Subcutaneous abdominal adipose tissue (tissue), 5 donors: Measurements from ENCODE around the gene AKT2.

ENCODE experiments used
- H3K27ac ChIP-seq: one replicate; pipeline ENCODE4 v1.7.0; 2013; ENCODE audit warnings: low read depth, mild to moderate bottlenecking, inconsistent platforms, low read length, moderate library complexity
- H3K27me3 ChIP-seq, 5 donors: one replicate each; pipeline ENCODE4 v1.7.0; 2013; ENCODE audit warnings: low read length in 5 of 5, inconsistent platforms in 1 of 5; ENCODE audit not compliant: control insufficient read depth in 5 of 5, insufficient read depth in 4 of 5
- H3K36me3 ChIP-seq, 5 donors: one replicate each; pipeline ENCODE4 v1.7.0; 2013; ENCODE audit warnings: low read length in 5 of 5; ENCODE audit not compliant: control insufficient read depth in 5 of 5, insufficient read depth in 5 of 5
- H3K4me1 ChIP-seq, 5 donors: one replicate each; pipeline ENCODE4 v1.7.0; 2013; ENCODE audit warnings: low read length in 5 of 5, mild to moderate bottlenecking in 3 of 5, moderate library complexity in 1 of 5; ENCODE audit not compliant: control insufficient read depth in 5 of 5, insufficient read depth in 5 of 5
- H3K4me3 ChIP-seq, 5 donors: one replicate each; pipeline ENCODE4 v1.7.0; 2013; ENCODE audit warnings: low read length in 5 of 5, low read depth in 1 of 5
- H3K9ac ChIP-seq, 5 donors: one replicate each; pipeline ENCODE4 v1.7.0; 2013; ENCODE audit warnings: low read length in 5 of 5, mild to moderate bottlenecking in 4 of 5, moderate library complexity in 3 of 5
- H3K9me3 ChIP-seq, 5 donors: one replicate each; pipeline ENCODE4 v1.7.0; 2013; ENCODE audit warnings: low read length in 5 of 5; ENCODE audit not compliant: control insufficient read depth in 5 of 5
- donor health status: healthy.
- donor health status: healthy.
- donor health status: healthy.
- donor health status: healthy.
- donor health status: healthy.

Gene AKT2

DNA sequence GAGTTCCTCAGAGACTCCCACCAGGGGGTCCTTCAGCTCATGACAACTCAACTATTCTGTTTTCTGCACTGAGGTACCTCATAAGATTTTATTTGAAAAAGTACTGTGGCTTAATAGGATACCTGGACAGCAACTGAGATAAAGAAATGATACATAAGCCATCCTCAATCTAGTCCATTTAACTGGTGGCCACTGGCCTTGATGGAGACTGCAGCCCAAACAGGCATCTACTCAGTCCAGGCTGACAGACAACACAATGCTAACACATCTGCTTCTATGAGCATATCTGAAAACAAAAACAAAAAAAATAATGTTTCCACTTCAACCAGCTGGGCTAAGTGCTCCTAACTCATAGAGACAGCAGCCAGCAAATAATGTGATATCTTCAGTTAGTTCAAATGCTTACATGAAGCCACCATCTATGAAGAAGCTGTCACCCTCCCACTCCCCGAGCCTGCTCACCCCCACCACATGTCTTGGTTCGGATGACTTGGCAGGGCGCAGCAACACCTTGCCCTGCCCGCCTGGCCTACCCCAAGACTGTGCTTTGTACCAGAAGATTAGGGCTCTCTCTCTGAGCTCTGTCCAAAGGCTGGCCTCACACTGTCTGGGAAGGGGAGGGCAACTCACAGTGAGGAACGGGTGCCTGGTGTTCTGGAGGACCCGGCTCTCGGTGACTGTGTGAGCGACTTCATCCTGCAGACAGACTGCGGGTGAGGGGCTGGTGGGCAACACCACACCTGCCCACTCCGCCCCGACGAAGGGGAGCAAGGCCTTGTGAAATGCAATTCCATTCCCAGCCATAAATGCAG, 45.5 kb downstream of the AKT2 start:
- peaks cover 0 to 78% (median 65%) of the 10 kb centered on the region in 5 donors for H3K36me3 ChIP-seq
- no peak overlapping the region for H3K4me3 ChIP-seq

DNA sequence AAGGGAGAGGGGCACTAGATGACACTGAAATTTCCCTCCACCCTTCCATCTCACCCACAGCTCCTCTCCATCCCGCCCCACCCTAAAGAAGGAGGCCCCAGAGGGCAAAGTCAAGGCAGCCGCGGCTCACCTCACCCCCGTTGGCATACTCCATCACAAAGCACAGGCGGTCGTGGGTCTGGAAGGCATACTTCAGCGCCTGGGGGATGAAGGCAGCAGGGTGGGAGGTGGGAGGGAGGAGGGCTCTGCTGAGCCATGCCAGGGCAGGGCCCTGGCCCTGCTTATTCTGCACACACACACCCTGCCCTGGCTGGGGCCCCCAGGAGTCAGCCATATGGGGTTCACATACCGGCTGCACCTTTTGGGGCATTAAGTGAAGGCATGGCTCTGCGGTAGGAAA, 46.4 kb downstream of the AKT2 start:
- Histone ChIP-seq H3K9me3 (no peaks in the 10 kb centered on the region), H3K27me3 (no peaks in the 10 kb centered on the region), H3K36me3 (peaks cover 0 to 87% (median 72%) of the 10 kb centered on the region in 5 donors), H3K9ac (no peak overlapping the region), H3K27ac (no peak overlapping the region), H3K4me3 (no peak overlapping the region), H3K4me1 (peaks cover 4 to 28% (median 25%) of the 10 kb centered on the region in 5 donors)

More for the DNA sequence above, 45.5 kb downstream of the AKT2 start:
- no peak overlapping the region for H3K9ac ChIP-seq
- H3K27me3 ChIP-seq = no peaks in the 10 kb centered on the region
- peaks cover 4 to 35% (median 28%) of the 10 kb centered on the region in 5 donors for H3K4me1 ChIP-seq
- H3K9me3 ChIP-seq = no peaks in the 10 kb centered on the region
- no peak overlapping the region for H3K27ac ChIP-seq

DNA sequence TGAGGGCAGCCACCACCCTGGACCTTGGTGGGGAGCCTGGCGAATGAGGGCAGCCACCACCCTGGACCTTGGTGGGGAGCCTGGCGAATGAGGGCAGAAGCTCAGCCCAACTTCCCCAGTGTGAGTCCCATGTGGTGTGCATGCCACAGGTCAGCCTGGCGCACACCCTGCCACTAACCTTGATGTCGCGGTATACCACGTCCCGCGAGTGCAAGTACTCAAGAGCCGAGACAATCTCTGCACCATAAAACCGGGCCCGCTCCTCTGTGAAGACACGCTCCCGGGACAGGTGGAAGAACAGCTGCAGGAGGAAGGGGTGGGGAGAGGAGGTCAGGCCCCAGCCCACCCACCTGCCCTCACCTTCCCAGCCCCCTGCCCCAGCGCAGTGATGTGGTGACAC, 47.4 kb downstream of the AKT2 start:
- Histone ChIP-seq H3K4me3 (no peak overlapping the region), H3K9me3 (no peaks in the 10 kb centered on the region), H3K27me3 (no peaks in the 10 kb centered on the region), H3K27ac (no peak overlapping the region), H3K9ac (no peak overlapping the region), H3K4me1 (peaks cover 4 to 25% (median 18%) of the 10 kb centered on the region in 5 donors), H3K36me3 (peaks cover 0 to 96% (median 82%) of the 10 kb centered on the region in 5 donors)

DNA sequence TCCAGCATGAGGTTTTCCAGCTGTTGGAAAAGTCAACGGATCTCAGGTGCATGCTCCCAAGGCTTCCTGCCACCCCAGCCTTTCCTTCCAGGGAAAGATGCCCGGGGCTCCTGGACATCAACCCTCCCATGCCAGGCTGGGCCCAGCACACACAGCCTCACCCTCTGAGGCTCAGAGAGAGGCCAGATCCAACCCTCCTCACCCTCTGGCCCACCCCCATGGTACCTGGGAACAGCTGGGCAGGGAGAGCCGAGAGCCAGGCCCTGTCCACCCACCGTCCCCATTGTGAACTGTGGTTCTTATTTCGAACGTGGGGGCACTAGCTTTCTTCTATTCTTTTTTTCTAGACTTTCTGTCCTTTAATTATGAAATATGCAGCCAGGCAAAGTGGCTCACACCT, 48.8 kb downstream of the AKT2 start:
- H3K36me3 ChIP-seq = peaks cover 0 to 85% (median 82%) of the 10 kb centered on the region in 5 donors
- H3K9me3 ChIP-seq = no peaks in the 10 kb centered on the region
- H3K27me3 ChIP-seq = no peaks in the 10 kb centered on the region
- no peak overlapping the region for H3K9ac ChIP-seq
- H3K27ac ChIP-seq = no peak overlapping the region
- no peak overlapping the region for H3K4me3 ChIP-seq
- H3K4me1 ChIP-seq = peaks cover 3 to 24% (median 16%) of the 10 kb centered on the region in 5 donors

DNA sequence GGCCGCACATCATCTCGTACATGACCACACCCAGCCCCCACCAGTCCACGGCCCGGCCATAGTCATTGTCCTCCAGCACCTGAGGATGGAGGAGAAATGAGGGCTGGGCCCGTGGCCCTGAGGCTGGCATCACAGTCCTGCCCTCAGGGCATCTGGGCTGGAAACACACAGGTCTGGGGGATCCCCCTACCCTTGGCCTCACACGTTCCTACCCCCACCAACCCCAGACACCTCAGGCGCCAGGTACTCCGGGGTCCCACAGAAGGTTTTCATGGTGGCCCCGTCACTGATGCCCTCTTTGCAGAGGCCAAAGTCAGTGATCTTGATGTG, 49.2 kb downstream of the AKT2 start:
- Histone ChIP-seq H3K4me3 (no peak overlapping the region), H3K27me3 (no peaks in the 10 kb centered on the region), H3K4me1 (peaks cover 3 to 24% (median 16%) of the 10 kb centered on the region in 5 donors), H3K9ac (no peak overlapping the region), H3K36me3 (peaks cover 0 to 81% (median 79%) of the 10 kb centered on the region in 5 donors), H3K9me3 (no peaks in the 10 kb centered on the region), H3K27ac (no peak overlapping the region)

DNA sequence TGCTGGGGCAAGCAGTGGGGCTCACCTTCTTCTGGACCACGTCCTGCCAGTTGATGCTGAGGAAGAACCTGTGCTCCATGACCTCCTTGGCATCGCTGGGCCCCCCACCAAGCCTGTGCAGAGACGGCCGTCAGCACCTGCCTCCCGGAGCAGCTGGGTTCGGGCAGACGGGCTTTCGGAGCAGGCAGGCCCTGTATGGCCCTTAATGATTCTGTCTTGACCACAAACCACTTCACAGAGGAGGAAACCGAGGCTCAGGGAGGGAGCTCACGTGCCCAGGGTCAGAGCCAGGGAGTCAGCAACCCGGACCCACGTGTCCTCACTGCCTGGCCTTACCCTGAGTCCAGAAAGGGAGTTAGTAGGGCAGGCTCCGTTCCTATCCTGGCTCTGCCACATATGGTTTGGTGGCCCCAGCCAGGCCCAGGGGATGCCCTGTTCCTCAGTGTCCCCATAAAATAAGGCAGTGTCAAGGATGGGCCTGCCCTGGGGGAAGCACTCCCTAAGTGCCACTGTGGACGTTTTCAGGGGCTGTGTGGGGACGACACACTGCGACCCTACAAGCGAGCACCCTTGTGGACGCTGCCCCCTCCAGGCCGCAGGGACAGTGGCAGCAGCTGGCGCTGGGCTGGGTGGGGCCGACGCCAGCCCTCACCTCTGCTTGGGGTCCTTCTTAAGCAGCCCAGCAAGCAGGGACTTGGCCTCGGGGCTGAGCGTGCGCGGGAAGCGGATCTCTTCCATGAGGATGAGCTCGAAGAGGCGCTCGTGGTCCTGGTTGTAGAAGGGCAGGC, 49.7 kb downstream of the AKT2 start:
- Histone ChIP-seq H3K4me1 (peaks cover 3 to 28% (median 21%) of the 10 kb centered on the region in 5 donors), H3K27ac (no peak overlapping the region), H3K9me3 (no peaks in the 10 kb centered on the region), H3K4me3 (no peak overlapping the region), H3K27me3 (no peaks in the 10 kb centered on the region), H3K36me3 (peaks cover 0 to 76% (median 74%) of the 10 kb centered on the region in 5 donors), H3K9ac (no peak overlapping the region)

DNA sequence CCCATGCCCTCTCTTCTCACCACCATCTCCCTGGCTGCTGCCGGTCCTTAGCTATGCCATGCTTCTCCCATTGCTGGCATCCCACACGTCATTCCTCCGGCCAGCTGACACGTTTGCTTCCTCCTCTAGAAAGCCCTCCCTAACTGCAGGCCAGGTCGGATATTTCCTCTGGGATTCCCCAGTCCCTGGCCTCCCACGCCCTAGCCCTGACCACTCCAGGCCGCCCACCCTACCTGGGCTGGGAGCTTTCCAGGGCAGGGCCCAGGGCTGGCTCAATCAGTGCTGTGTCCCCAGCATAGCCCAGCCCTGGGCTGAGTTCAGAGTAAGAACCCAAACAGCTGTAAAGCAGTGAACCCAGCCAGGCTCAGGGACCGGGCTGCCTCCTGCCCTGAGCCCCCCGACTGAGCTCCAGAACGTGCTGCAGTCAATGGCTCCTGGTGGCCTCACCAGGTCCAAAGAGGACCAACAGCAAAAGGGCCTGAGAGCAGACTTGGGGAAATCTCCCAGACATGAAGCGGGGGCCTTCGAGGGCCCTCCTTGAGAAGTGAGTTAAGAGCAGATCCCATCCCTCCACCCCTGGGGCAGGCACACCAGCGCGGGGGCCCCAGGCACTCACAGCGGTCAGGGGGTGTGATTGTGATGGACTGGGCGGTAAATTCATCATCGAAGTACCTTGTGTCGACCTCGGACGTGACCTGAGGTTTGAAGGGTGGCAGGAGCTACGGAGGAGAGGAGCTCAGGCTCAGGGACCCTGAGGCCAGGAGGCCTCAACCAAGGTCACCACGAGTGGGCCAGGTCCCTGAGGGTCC, 50.5 kb downstream of the AKT2 start:
- Histone ChIP-seq H3K4me3 (no peak overlapping the region), H3K27ac (no peak overlapping the region), H3K36me3 (peaks cover 0 to 68% (median 66%) of the 10 kb centered on the region in 5 donors), H3K27me3 (no peaks in the 10 kb centered on the region), H3K9ac (no peak overlapping the region), H3K4me1 (peaks cover 3 to 35% (median 29%) of the 10 kb centered on the region in 5 donors), H3K9me3 (no peaks in the 10 kb centered on the region)

DNA sequence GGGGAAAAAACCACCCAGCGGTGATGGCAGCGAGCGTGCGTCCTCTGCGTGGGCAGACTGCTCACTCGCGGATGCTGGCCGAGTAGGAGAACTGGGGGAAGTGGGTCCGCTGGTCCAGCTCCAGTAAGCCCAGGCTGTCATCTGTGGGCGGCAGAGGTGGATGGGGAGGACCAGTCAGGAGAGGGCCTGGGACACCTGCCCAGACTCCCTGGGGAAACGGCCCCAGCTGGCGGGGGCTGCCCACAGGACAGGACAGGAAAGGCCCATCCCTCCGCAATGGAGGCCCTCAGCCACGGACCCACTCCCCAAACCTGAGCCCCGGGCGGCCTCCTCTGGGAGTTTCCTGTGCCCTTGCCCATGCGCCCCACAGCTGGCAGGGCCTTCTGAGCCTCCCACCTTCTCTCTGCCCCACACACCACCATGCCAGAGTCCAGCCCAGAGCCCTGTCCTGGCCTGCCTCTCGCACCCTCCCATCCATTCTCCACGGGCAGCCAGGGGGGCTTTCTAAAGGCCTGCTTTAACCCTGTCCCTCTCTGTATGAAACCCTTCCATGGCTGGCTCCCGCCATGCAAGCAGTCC, 51.2 kb downstream of the AKT2 start:
- Histone ChIP-seq H3K9me3 (no peaks in the 10 kb centered on the region), H3K4me1 (peaks cover 3 to 35% (median 29%) of the 10 kb centered on the region in 5 donors), H3K9ac (peak overlapping the region in 1 of 5 donors; percentile 3), H3K27me3 (no peaks in the 10 kb centered on the region), H3K4me3 (no peak overlapping the region), H3K36me3 (peaks cover 0 to 61% (median 59%) of the 10 kb centered on the region in 5 donors), H3K27ac (no peak overlapping the region)

DNA sequence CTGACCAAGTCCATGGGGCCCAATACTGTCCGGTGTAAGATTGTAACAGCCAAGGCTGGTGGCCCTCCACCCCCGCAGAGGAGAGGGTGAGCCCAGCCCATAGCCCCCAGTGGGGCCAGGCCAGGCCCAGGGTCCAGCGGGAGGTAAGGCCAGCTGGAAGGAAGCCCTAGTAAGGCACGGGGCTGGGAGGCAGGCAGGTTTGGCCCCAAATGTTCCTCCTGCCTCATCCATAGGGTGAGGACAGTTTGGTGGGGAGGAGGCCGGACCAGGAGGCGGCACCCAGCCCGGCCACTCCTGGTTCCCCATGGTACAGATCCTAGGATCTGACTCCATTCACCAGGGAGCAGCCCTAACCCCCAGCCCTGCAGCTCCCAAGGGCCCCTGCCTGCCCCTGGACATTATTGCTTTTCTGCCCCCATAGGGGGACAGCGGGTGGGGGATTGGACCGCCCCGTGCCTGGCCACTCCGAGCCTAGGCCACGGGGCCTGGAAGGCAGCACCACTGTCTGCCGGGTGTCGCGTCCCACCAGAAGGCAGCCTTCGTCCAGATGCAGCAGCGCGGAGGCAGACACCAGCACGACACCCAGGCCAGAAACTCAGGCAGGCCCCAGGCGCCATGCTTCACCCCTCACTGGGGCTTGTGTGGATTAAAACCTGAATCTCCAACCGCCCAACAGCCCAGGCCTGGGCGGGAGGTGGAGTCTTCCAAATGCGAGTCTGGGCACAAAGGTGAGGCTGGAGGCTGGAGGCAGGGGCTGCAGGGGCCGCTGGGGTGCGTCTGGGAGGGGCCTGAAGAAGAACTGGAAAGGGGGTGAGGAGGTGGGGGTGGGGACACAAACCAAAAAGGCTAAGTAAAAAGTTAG, 52.0 kb downstream of the AKT2 start:
- Histone ChIP-seq H3K4me3 (no peak overlapping the region), H3K9ac (peak overlapping the region in 1 of 5 donors; percentile 57), H3K27me3 (no peaks in the 10 kb centered on the region), H3K9me3 (no peaks in the 10 kb centered on the region), H3K36me3 (peaks cover 0 to 54% (median 51%) of the 10 kb centered on the region in 5 donors), H3K27ac (no peak overlapping the region), H3K4me1 (peaks cover 3 to 35% (median 29%) of the 10 kb centered on the region in 5 donors)
